ENCODE measurements around the gene KRTAP3-2. TPM values are rescaled to one million over a fixed set of nuclear protein-coding genes. Genes with fewer than 3 reads are reported as not detected.
A peak's percentile ranks its signal among the peaks of the same experiment; 100 is the strongest.

The KRTAP3-2 gene
- total RNA-seq, 1 experiment from 2014 or later = not detected

DNA sequence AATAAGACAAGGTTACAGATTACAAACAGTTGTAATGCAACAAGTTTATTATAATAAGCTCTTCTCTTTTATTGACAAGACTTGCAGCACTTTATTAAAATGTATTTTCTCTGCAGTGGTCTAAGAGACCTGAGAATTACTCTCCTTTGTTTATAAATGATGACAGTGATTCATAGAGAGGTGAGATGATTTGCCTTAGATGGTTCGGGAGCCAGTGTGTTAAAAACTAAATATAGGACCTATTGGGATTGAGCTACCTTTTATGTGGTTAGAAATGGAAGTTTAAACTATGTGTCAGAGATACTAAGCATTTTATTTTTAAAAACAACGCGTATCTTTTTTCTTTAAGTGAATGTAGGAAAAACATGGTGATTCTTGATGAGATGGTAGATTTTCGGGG lies 2.9 kb downstream of the KRTAP3-2 start:
- H3K36me3 ChIP-seq (replicated peaks; ENCODE audit: control insufficient read depth, insufficient read depth, low read length) = no peaks in the 10 kb centered on the region
- DNase-seq = no peak
- H3K27me3 ChIP-seq (ENCODE audit: control insufficient read depth, insufficient read depth, low read length) = no peaks in the 10 kb centered on the region
- H3K4me3 ChIP-seq (ENCODE audit: insufficient read depth, low read depth, low read length) = no peak overlapping the region

DNA sequence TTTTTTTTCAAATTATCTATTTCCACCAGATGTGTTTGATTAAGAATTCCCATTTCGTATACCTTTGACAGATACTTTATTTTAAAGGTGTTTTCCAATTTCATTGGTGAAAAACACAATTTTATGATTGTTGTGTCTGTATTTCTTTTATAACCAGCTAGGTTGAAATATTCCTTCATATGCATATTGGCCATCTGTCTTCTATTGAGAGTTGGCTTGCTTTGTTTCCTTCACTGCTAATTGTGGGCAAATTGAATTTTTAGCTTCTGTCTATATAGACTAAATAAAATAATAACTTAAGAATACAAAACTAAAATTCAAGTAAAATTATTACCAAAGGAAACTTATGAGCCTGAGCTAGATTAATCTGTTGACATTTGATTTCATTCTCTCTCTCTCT lies 4.6 kb downstream of the KRTAP3-2 start:
- H3K36me3 ChIP-seq (replicated peaks; ENCODE audit: control insufficient read depth, insufficient read depth, low read length) = no peaks in the 10 kb centered on the region
- H3K27me3 ChIP-seq (ENCODE audit: control insufficient read depth, insufficient read depth, low read length) = no peaks in the 10 kb centered on the region
- H3K4me3 ChIP-seq (ENCODE audit: insufficient read depth, low read depth, low read length) = no peak overlapping the region
- DNase-seq = no peak

DNA sequence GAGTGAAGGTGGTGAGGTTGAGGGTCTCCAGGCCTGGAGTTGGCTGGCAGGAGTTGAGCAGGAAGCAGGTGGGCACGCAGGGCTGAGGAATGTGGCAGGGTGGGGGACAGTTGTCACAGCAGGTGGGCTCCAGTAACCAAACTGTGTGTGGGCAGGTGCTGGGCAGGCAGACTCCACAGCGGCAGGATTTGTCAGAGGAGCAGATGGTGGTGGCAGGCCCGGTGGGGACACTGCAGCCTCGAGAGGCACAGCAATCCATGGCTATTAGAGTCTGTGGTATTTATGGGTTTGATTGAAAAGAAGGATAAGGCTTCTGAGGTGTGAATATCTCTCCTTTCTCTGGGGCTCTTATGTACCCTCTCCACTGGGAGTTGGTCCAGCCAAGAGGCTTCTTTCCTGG lies 5.9 kb downstream of the KRTAP3-2 start, which contains the start of gene KRTAP3-3:
KRTAP3-3 (minus strand) TSS at position 326 of the 400 bp plus-strand sequence; CDS start at position 259, 67 bp downstream.
- no peak within 1 kb of the TSS for H3K4me3 ChIP-seq (ENCODE audit: insufficient read depth, low read depth, low read length)
- no peaks in the 10 kb centered on the region for H3K27me3 ChIP-seq (ENCODE audit: control insufficient read depth, insufficient read depth, low read length)
- no peak for DNase-seq
- no peaks in the 10 kb centered on the region for H3K36me3 ChIP-seq (replicated peaks; ENCODE audit: control insufficient read depth, insufficient read depth, low read length)

DNA sequence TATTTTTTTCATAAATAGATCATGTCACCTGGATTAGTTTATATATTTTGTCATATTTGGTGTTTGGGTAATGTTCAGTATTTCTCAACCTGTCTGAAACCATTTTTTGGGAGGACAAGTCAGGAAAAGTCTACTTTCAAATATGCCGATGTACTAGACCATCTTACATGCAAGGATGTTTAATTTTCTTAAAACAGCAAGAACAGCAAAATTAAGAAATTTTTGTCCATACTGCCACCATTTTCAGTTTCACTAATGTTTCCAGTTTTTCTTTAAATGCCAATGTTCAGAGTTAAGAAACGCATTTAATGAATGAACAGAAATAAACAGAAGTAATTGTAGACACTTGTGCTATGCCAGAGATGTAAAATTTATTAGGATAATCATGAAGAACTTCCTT lies 6.6 kb downstream of the KRTAP3-2 start:
- Histone ChIP-seq H3K36me3 (replicated peaks; ENCODE audit: control insufficient read depth, insufficient read depth, low read length) (no peaks in the 10 kb centered on the region), H3K27me3 (ENCODE audit: control insufficient read depth, insufficient read depth, low read length) (no peaks in the 10 kb centered on the region), H3K4me3 (ENCODE audit: insufficient read depth, low read depth, low read length) (no peak overlapping the region)
- DNase-seq = no peak

DNA sequence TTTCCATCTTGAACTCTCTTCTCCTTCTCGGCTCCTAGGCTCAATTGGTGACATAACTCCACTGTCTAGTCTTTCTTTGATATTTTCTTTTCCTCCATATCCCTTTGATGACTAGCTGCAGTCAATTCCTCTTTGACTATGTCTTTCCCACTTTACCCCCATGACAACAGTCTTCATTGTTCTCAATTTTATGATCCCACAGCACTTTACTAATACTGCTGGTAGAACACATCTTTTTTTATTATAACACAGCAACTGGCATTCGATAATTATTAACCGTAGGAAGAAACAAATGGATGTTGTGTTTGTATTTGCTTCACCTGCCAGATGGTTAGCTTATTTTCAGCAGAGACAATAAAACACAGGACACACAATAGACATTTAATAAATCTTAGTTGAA lies 7.0 kb downstream of the KRTAP3-2 start:
- no peaks in the 10 kb centered on the region for H3K36me3 ChIP-seq (replicated peaks; ENCODE audit: control insufficient read depth, insufficient read depth, low read length)
- no peak for DNase-seq

DNA sequence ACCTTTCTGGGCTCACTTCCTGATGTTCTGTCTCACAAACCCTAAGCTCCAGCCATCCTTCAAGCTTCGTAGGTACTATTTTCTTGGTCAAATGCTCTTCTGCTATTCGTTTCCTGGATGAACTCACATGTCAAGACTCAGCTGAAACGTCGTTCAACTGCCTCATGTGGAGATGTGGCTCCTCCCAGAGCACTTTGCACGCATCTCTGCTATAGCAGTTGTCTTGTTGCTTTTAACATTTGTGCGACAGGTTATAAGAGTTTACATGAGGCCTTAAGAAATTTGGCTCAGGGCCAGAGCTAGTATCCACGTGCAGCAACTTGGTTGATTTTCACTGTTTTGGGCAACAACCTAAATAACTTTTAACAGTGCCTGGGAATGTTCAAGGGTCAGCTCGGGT lies 12.8 kb downstream of the KRTAP3-2 start:
- Histone ChIP-seq H3K36me3 (replicated peaks; ENCODE audit: control insufficient read depth, insufficient read depth, low read length) (no peaks in the 10 kb centered on the region), H3K27me3 (ENCODE audit: control insufficient read depth, insufficient read depth, low read length) (no peaks in the 10 kb centered on the region), H3K4me3 (ENCODE audit: insufficient read depth, low read depth, low read length) (no peak overlapping the region)
- DNase-seq = no peak

More for the DNA sequence above, 7.0 kb downstream of the KRTAP3-2 start:
- Histone ChIP-seq H3K27me3 (ENCODE audit: control insufficient read depth, insufficient read depth, low read length) (no peaks in the 10 kb centered on the region), H3K4me3 (ENCODE audit: insufficient read depth, low read depth, low read length) (no peak overlapping the region)

DNA sequence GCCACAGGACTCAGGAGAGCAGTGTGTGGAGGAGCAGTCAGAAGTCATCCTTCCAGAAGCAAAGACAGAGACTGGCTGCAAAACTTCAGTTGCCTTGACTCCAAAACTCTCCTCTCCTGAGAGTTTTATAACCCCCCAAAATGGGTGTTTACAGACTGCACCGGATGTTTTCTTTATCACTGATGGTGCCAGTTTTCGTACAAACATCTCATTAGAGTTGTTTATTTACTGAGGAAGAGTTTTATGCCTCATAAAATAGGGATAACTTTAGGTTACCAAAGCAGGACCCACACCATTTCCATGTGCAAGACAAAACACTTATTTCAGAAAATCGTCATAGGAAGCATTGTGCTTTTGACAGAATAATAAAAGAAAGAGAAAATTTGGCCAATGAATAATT lies 15.5 kb downstream of the KRTAP3-2 start, which contains the start of gene KRT40:
KRT40 (minus strand) TSS at position 101 of the 400 bp plus-strand sequence; CDS start at position 48, 53 bp downstream.
- no peaks in the 10 kb centered on the region for H3K27me3 ChIP-seq (ENCODE audit: control insufficient read depth, insufficient read depth, low read length)
- no peak within 1 kb of the TSS for H3K4me3 ChIP-seq (ENCODE audit: insufficient read depth, low read depth, low read length)
- H3K36me3 ChIP-seq (replicated peaks; ENCODE audit: control insufficient read depth, insufficient read depth, low read length) = no peaks in the 10 kb centered on the region
- no peak for DNase-seq

DNA sequence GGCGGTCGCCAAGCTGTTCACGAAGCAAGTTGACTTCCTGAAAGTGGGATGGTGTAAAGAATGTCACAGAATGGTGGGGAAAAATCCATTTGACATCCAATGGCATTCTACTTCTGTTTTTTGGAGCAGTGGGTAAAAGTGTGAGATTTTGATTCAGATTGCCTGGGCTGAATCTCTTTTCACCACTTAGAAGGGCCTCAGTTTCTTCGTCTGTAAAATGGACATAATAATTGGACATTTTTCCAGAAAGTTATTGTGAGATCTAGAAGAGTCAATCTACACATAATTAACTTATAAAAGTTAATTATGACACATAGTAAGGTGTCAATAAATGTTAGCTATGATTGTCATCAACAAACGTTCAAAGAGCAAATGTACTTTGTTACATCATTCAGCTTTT lies 18.6 kb downstream of the KRTAP3-2 start:
- no peak for DNase-seq
- Histone ChIP-seq H3K36me3 (replicated peaks; ENCODE audit: control insufficient read depth, insufficient read depth, low read length) (no peaks in the 10 kb centered on the region), H3K27me3 (ENCODE audit: control insufficient read depth, insufficient read depth, low read length) (no peaks in the 10 kb centered on the region), H3K4me3 (ENCODE audit: insufficient read depth, low read depth, low read length) (no peak overlapping the region)

DNA sequence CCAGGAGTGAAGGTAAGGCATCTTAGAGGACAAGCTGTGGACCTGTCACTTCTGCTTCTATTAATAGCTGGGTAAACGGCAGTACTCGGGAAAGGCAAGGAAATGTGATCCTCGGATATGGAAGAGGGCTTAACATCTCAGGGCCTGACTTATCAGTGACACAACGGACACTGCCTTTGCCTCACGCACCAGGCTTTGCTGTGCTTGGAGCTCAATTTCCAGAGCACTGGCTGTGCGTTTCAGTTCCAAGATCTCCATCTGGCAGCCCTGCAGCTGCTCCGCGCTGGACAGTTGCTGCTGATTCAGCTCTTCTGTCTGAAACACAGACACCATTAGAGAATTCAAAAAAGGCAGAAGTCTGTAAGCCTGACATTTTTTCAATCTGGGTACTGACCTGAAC lies 19.1 kb downstream of the KRTAP3-2 start:
- Histone ChIP-seq H3K27me3 (ENCODE audit: control insufficient read depth, insufficient read depth, low read length) (no peaks in the 10 kb centered on the region), H3K4me3 (ENCODE audit: insufficient read depth, low read depth, low read length) (no peak overlapping the region), H3K36me3 (replicated peaks; ENCODE audit: control insufficient read depth, insufficient read depth, low read length) (no peaks in the 10 kb centered on the region)
- no peak for DNase-seq

DNA sequence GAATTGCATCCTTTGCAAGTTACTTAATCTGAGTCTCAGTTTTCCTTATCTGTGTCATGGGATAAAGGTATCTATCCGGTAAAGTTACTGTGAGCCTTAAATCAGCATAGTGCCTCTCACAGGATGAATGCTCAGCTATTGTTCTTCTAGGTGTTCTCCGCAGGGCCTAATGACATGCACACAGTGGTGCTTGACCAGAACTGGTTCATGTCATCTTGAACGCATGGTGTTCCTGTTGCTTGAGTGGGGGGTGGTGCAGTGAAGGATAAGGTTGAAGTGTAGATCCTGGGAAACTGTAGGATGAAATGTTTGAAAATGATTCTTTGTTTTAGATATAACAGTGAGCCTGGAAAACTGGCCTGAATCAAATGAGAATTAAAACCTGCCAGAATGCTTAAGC lies 19.6 kb downstream of the KRTAP3-2 start:
- H3K4me3 ChIP-seq (ENCODE audit: insufficient read depth, low read depth, low read length) = no peak overlapping the region
- H3K36me3 ChIP-seq (replicated peaks; ENCODE audit: control insufficient read depth, insufficient read depth, low read length) = no peaks in the 10 kb centered on the region
- no peaks in the 10 kb centered on the region for H3K27me3 ChIP-seq (ENCODE audit: control insufficient read depth, insufficient read depth, low read length)
- peak; percentile 35 for DNase-seq

DNA sequence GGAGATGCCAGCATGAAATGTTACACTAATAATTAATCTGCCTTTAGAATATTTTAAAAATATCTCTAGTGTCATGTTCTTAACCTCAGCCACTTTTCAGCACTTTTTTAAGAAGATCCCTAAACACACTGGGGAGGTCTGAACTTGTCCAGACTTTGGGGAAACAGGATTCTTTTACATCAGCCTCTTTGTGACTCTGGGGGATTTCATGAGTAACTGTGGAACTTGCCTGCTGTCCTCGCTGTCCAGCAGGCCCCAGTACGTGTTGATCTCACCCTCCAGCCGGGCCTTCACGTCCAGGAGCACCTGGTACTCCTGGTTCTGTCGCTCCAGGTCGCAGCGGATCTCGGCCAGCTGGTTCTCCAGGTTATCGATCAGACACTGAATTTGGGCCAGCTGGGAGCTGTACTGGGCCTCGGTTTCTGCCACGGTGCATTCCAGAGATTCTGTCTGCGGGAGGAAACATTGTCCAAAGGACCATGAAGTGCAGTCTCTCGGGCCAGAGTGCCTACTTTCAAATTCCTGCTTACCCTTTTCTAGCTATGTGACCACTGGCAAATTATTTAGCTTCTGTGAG lies 21.0 kb downstream of the KRTAP3-2 start:
- Histone ChIP-seq H3K36me3 (replicated peaks; ENCODE audit: control insufficient read depth, insufficient read depth, low read length) (no peaks in the 10 kb centered on the region), H3K27me3 (ENCODE audit: control insufficient read depth, insufficient read depth, low read length) (no peaks in the 10 kb centered on the region), H3K4me3 (ENCODE audit: insufficient read depth, low read depth, low read length) (no peak overlapping the region)
- DNase-seq = no peak

DNA sequence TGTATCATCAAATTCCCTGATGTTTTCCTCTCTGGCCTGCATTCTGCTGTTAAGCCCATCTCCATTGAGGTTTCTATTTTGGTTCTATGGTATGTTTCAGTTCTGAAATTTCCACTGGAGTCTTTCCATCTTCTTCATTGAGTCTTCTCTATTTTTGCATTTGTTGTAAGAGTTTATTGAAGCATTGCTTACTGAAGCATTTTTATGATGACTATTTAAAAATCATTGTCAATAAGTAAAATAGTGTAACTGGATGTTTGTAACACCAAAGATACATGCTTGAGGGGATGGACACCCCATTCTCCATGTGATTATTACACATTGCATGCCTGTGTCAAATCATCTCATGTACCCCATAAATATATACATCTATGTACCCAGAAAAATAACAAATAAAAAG lies 24.2 kb downstream of the KRTAP3-2 start:
- no peak overlapping the region for H3K4me3 ChIP-seq (ENCODE audit: insufficient read depth, low read depth, low read length)
- H3K27me3 ChIP-seq (ENCODE audit: control insufficient read depth, insufficient read depth, low read length) = no peaks in the 10 kb centered on the region
- H3K36me3 ChIP-seq (replicated peaks; ENCODE audit: control insufficient read depth, insufficient read depth, low read length) = no peaks in the 10 kb centered on the region
- DNase-seq = no peak

DNA sequence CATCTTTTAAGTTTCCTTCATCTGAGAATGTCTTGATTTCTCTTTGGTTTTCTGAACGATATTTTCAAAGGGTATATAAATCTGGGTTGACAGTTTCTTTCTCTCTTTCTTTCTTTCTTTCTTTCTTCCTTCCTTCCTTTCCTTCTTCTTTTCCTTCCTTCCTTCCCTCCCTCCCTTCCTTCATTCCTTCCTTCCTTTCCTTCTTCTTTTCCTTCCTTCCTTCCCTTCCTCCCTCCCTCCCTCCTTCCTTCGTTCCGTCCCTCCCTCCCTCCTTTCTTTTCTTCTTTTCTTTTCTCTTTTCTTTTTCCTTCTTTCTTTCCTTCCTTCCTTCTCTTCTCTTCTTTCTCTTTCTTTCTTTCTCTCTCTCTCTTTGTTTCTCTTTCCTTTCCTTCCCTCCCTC lies 25.3 kb downstream of the KRTAP3-2 start:
- Histone ChIP-seq H3K36me3 (replicated peaks; ENCODE audit: control insufficient read depth, insufficient read depth, low read length) (no peaks in the 10 kb centered on the region), H3K4me3 (ENCODE audit: insufficient read depth, low read depth, low read length) (no peak overlapping the region), H3K27me3 (ENCODE audit: control insufficient read depth, insufficient read depth, low read length) (no peaks in the 10 kb centered on the region)
- DNase-seq = no peak

DNA sequence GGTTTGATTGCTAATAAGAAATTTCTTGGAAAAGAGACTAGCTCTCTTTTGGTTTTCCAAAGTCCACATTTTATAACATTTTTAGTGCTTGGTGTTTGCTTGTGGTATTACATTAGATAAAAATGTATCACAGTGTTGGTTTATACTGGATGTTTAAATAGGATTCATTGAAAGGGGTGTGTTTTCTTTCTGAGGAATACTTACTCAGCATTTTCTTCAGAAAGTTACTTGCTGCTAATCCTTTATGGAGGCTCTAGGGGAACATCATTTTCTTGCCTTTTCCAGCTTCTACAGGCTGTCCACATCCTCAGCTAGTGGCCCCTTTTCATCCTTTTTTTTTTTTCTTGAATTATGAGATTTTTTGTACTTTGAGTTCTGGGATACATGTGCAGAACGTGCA lies 32.1 kb downstream of the KRTAP3-2 start:
- Histone ChIP-seq H3K27me3 (ENCODE audit: control insufficient read depth, insufficient read depth, low read length) (no peaks in the 10 kb centered on the region), H3K4me3 (ENCODE audit: insufficient read depth, low read depth, low read length) (no peak overlapping the region), H3K36me3 (replicated peaks; ENCODE audit: control insufficient read depth, insufficient read depth, low read length) (no peaks in the 10 kb centered on the region)
- no peak for DNase-seq

DNA sequence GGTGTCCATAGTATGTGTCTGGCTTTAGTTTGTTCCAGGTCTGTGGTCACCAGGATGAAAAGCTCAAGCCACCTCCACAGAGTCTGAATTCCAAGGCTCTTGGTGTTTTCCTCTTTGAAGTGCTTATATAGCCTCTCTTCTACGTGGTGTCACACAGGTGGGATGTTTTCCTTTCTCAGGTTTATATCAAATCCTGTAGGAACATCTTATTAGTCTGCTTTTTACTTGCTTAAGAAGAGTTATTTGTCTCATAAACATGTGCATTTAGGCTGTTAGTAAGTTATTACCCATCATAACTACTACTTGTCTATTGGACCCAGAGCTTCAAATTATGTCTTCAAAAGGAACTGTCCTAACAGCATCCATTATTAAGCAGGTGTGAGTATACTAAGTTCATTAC lies 32.9 kb downstream of the KRTAP3-2 start, which contains the start of gene KRT39:
KRT39 (minus strand) TSS at position 101 of the 400 bp plus-strand sequence; CDS start at position 9, 92 bp downstream.
- Histone ChIP-seq H3K36me3 (replicated peaks; ENCODE audit: control insufficient read depth, insufficient read depth, low read length) (no peaks in the 10 kb centered on the region), H3K27me3 (ENCODE audit: control insufficient read depth, insufficient read depth, low read length) (no peaks in the 10 kb centered on the region), H3K4me3 (ENCODE audit: insufficient read depth, low read depth, low read length) (no peak within 1 kb of the TSS)
- no peak for DNase-seq

DNA sequence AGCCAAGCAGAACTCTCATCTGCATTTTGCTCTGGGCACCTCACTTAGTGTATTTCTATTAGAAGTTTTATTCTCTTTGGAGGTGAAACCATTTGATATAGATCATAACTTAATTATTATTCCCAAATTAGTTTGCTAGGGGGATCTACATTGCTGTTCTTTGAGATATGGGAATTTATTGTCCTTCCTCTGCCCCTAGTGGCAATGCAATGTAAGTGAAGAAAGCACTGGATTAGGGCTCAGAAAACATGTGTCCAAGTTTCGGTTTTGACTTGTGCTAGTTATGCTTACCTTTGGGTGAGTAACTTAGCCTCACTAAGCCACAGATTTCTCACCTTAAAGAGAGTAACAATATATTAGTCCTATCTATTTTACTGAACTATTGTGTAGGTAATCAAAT lies 35.9 kb downstream of the KRTAP3-2 start:
- Histone ChIP-seq H3K4me3 (ENCODE audit: insufficient read depth, low read depth, low read length) (no peak overlapping the region), H3K36me3 (replicated peaks; ENCODE audit: control insufficient read depth, insufficient read depth, low read length) (no peaks in the 10 kb centered on the region)
- peak; percentile 30 for DNase-seq

More for the DNA sequence above, 35.9 kb downstream of the KRTAP3-2 start:
- no peaks in the 10 kb centered on the region for H3K27me3 ChIP-seq (ENCODE audit: control insufficient read depth, insufficient read depth, low read length)

Data from H7 (cell line).